Endothelial cell of umbilical vein (primary cell): Measurements from ENCODE around the gene FEN1. TPM values are rescaled to one million over a fixed set of nuclear protein-coding genes. Genes with fewer than 3 reads are reported as not detected.

Experiments
- BruUV-seq: library from RNA; stranded (reverse); fragments of 400-500 nt; replicated peaks from 2 replicates; lab custom pipeline; 2021; lab: Mats Ljungman, UMichigan
- CTCF ChIA-PET: fragments of 300-600, 350-600 bp; sonication (Branson Sonifier 250); formaldehyde crosslinking; loops from one replicate; lab custom pipeline; 2021; ENCODE audit warnings: antibody characterized with exemption, inconsistent platforms; lab: Charles Lee
- POLR2A ChIA-PET: fragments of 300-600, 350-600 bp; sonication (Branson Sonifier 250); formaldehyde crosslinking; loops from one replicate; lab custom pipeline; 2021; ENCODE audit warnings: antibody characterized with exemption, inconsistent platforms; lab: Charles Lee
- DNase-seq: peaks from one replicate; pipeline ENCODE4 v3.0.0-alpha.2; 2011; ENCODE audit warnings: low read depth, low spot score
- FAIRE-seq: peaks from 2 replicates; lab custom pipeline; 2011; peaks lifted over from hg19 to GRCh38; lab: Jason Lieb, UNC
- H2AFZ ChIP-seq: 2 replicates; pipeline ENCODE4 v1.6.0; 2012; ENCODE audit warnings: low read depth, low read length, control low read depth, inconsistent platforms
- H3K27ac ChIP-seq: 2 replicates; pipeline ENCODE4 v1.5.1; 2011; ENCODE audit warnings: low read depth, mild to moderate bottlenecking, control low read depth, low read length, moderate library complexity; ENCODE audit not compliant: insufficient read depth
- H3K27me3 ChIP-seq, 2 experiments: 2 replicates each; pipeline versions ENCODE4 v1.6.0 to v1.6.1; 2011; ENCODE audit warnings: low read length in 2 of 2, mixed read lengths in 1 of 2; ENCODE audit not compliant: control insufficient read depth in 2 of 2, insufficient read depth in 2 of 2
- H3K36me3 ChIP-seq, 2 experiments: 2 replicates in 1 of 2; 3 replicates in 1 of 2; pipeline ENCODE4 v1.5.1; 2011; ENCODE audit warnings: low read length in 2 of 2, mild to moderate bottlenecking in 1 of 2, moderate library complexity in 1 of 2; ENCODE audit not compliant: control insufficient read depth in 2 of 2, insufficient read depth in 2 of 2; ENCODE audit errors: extremely low read depth in 1 of 2
- H3K4me1 ChIP-seq: 3 replicates; pipeline ENCODE4 v1.5.1; 2011; ENCODE audit warnings: mild to moderate bottlenecking, low read length; ENCODE audit not compliant: control insufficient read depth, insufficient read depth; ENCODE audit errors: extremely low read depth
- H3K4me2 ChIP-seq: 2 replicates; pipeline ENCODE4 v1.6.1; 2011; ENCODE audit warnings: low read length, control low read depth, mixed read lengths; ENCODE audit not compliant: insufficient read depth
- H3K4me3 ChIP-seq, 3 experiments: fragments of 200-600 bp in 1 of 3; sonication (generic), shearing (Covaris generic) in 1 of 3; replicated peaks in 1 of 3; 2 replicates each; pipeline ENCODE4 v1.5.1; 2011 to 2016; ENCODE audit warnings: control low read depth in 3 of 3, low read length in 3 of 3, mild to moderate bottlenecking in 2 of 3, inconsistent platforms in 1 of 3, low read depth in 1 of 3, moderate library complexity in 1 of 3; ENCODE audit not compliant: insufficient read depth in 1 of 3
- H3K79me2 ChIP-seq: 2 replicates; pipeline ENCODE4 v1.6.0; 2012; ENCODE audit warnings: low read length, inconsistent platforms; ENCODE audit not compliant: control insufficient read depth, insufficient read depth
- H3K9ac ChIP-seq: replicated peaks from 2 replicates; pipeline ENCODE3; 2011; ENCODE audit warnings: low read length, control low read depth; ENCODE audit not compliant: insufficient read depth; ENCODE audit errors: extremely low read depth
- H3K9me1 ChIP-seq: replicated peaks from 3 replicates; pipeline ENCODE4 v1.6.0; 2011; ENCODE audit warnings: mild to moderate bottlenecking, low read length; ENCODE audit not compliant: control insufficient read depth, insufficient read depth; ENCODE audit errors: extremely low read depth
- H3K9me3 ChIP-seq: replicated peaks from 2 replicates; pipeline ENCODE4 v1.5.1; 2012; ENCODE audit warnings: low read length, inconsistent platforms; ENCODE audit not compliant: control insufficient read depth, insufficient read depth
- H4K20me1 ChIP-seq: replicated peaks from 2 replicates; pipeline ENCODE3; 2011; ENCODE audit warnings: mild to moderate bottlenecking, low read length; ENCODE audit not compliant: control insufficient read depth, insufficient read depth; ENCODE audit errors: extremely low read depth
- FOS ChIP-seq: IDR thresholded peaks from 2 replicates; pipeline ENCODE4 v1.6.1; 2011; ENCODE audit warnings: mild to moderate bottlenecking, low read length, moderate library complexity, borderline replicate concordance; ENCODE audit not compliant: insufficient read depth
- GATA2 ChIP-seq: IDR thresholded peaks from 2 replicates; pipeline ENCODE4 v1.7.0; 2011; ENCODE audit warnings: low read depth, mild to moderate bottlenecking, moderate library complexity, mixed read lengths, low read length; ENCODE audit not compliant: insufficient read length, insufficient read depth
- JUN ChIP-seq: IDR thresholded peaks from 2 replicates; pipeline ENCODE4 v1.6.1; 2011; ENCODE audit warnings: borderline replicate concordance, low read depth; ENCODE audit not compliant: insufficient read length, insufficient read depth
- MYC ChIP-seq: IDR thresholded peaks from one replicate; pipeline ENCODE4 v1.6.1; 2011; ENCODE audit warnings: mild to moderate bottlenecking, low read depth, low read length
- POLR2A ChIP-seq: IDR thresholded peaks from 2 replicates; pipeline ENCODE4 v1.6.1; 2012; ENCODE audit warnings: low read depth, mild to moderate bottlenecking, control low read depth, low read length
- dilution Hi-C: fragments of 300-500 bp; cut with MboI; formaldehyde crosslinking; loops from one replicate; pipeline ENCODE4 v1.15.0; 2019; ENCODE audit warnings: low sequenced_read_pairs; ENCODE audit not compliant: extremely low pct_ligation_motif_present
- intact Hi-C: fragments of 100-400 bp; cut with micrococcal nuclease; formaldehyde crosslinking; loops from one replicate; pipeline ENCODE4 v1.10.0; 2022
- polyA plus RNA-seq, 4 experiments: library from polyadenylated mRNA; depleted of rRNA in 3 of 4; stranded (reverse) in 3 of 4; unstranded in 1 of 4; fragments of >200 nt; gene quantifications; 2 replicates each; pipeline versions ENCODE4 v1.2.1 to v1.2.3, GENCODE V29; 2011 to 2012; ENCODE audit warnings: missing spikeins in 1 of 4
- total RNA-seq: library from RNA; stranded (reverse); gene quantifications from 2 replicates; pipeline ENCODE4 v1.2.3, GENCODE V29; 2021
- TF ChIP-seq, protein P1 (sequence below), 2 donors: IDR thresholded peaks; 1 replicate in 1 of 2; 2 replicates in 1 of 2; pipeline ENCODE4 v1.5.1; 2011; ENCODE audit warnings: low read length in 2 of 2, mild to moderate bottlenecking in 2 of 2, moderate library complexity in 2 of 2, control low read depth in 1 of 2, inconsistent platforms in 1 of 2, low read depth in 1 of 2; ENCODE audit not compliant: insufficient read depth in 1 of 2; ENCODE audit errors: extremely low read depth in 1 of 2
- TF ChIP-seq, protein P2 (sequence below): IDR thresholded peaks from 2 replicates; pipeline ENCODE4 v1.6.1; 2011; ENCODE audit not compliant: insufficient read depth, insufficient read length

Gene FEN1
- total and polyA plus RNA-seq, 2 donors (not counting 3 experiments of a cell fraction or from before 2014, with no cell fraction given), result 29.3 to 60.5 TPM

DNA sequence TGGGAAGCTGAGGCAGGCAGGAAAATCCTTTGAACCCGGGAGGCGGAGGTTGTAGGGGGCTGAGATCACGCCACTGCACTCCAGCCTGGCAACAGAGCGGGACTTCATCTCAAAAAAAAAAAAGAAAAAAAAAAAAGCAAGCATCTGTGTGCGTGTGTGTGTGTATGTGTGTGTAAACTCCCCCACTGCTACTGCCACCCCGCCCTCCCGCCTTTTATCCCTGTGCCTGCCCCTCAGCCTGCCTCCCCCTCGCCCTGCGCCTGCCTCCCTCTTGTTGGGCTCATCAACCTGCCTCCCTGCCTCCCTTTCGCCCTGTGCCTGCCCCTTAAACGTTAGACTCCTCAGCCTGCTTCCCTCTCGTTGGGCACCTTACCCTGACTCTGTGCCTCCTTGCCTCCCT, 18.3 kb upstream of the FEN1 start:
- Histone ChIP-seq H3K36me3 (no peaks in the 10 kb centered on the region), H4K20me1 (no peaks in the 10 kb centered on the region), H3K4me1 (peaks cover 6% of the 10 kb centered on the region), H3K9ac (no peak overlapping the region), H3K4me3 (no peak overlapping the region), H3K9me1 (no peaks in the 10 kb centered on the region), H3K4me2 (no peak overlapping the region), H3K27ac (no peak overlapping the region), H3K27me3 (no peaks in the 10 kb centered on the region), H3K9me3 (no peaks in the 10 kb centered on the region), H2AFZ (no peak overlapping the region), H3K79me2 (no peaks in the 10 kb centered on the region)
- dilution Hi-C loops (no loop called here), intact Hi-C loops (no loop called here)
- POLR2A ChIA-PET, result no interaction called here
- DNase-seq (no peak), FAIRE-seq (no peak)
- CTCF ChIA-PET, result interaction anchor here (4.1 kb wide), 1 partner anchor 26 kb away, joined by 91 read pairs; no protein-coding TSS in a partner anchor
- BruUV-seq, result no TSS peak
- TF ChIP-seq POLR2A (no peak), MYC (no peak), FOS (no peak)

DNA sequence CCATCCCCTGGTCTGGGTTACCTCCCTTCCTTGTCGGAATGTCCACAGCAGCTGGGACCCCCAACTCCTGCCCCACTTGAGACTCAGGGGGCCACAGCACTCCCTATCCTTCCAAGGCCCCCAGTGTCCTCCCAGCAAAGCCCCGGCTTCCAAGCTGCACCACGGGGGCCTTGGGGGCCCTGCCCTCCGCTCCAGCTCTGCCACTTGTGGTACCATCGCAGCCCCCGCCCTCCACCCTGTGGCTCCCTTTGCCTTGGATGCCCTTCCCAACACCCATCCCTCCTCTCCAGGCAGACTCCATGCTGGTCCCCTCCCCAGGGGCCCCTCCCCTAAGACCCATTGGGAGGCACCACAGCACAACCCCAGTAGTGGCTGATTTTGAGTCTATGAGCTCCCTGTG, 17.6 kb upstream of the FEN1 start:
- TF ChIP-seq, protein P1, sequence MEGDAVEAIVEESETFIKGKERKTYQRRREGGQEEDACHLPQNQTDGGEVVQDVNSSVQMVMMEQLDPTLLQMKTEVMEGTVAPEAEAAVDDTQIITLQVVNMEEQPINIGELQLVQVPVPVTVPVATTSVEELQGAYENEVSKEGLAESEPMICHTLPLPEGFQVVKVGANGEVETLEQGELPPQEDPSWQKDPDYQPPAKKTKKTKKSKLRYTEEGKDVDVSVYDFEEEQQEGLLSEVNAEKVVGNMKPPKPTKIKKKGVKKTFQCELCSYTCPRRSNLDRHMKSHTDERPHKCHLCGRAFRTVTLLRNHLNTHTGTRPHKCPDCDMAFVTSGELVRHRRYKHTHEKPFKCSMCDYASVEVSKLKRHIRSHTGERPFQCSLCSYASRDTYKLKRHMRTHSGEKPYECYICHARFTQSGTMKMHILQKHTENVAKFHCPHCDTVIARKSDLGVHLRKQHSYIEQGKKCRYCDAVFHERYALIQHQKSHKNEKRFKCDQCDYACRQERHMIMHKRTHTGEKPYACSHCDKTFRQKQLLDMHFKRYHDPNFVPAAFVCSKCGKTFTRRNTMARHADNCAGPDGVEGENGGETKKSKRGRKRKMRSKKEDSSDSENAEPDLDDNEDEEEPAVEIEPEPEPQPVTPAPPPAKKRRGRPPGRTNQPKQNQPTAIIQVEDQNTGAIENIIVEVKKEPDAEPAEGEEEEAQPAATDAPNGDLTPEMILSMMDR (IDR thresholded peaks at IDR 0.05; ENCODE audit: extremely low read depth in 1 of 2, insufficient read depth in 1 of 2, low read depth in 1 of 2, low read length in 2 of 2), result no peak
- TF ChIP-seq MYC, result no peak
- TF ChIP-seq JUN, result no peak
- TF ChIP-seq GATA2, result no peak
- no peak for TF ChIP-seq POLR2A
- TF ChIP-seq, protein P2, sequence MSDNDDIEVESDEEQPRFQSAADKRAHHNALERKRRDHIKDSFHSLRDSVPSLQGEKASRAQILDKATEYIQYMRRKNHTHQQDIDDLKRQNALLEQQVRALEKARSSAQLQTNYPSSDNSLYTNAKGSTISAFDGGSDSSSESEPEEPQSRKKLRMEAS, result no peak
- H3K9me3 ChIP-seq, result no peaks in the 10 kb centered on the region
- no peak overlapping the region for H3K9ac ChIP-seq
- CTCF ChIA-PET, result interaction anchor here (0.8 to 4.1 kb wide), 4 partner anchors 8 to 26 kb away, joined by 3 to 91 read pairs (median 5); no protein-coding TSS in a partner anchor
- no peak overlapping the region for H3K4me3 ChIP-seq
- intact Hi-C loops, result no loop called here
- FAIRE-seq (no peak), DNase-seq (no peak)
- no peaks in the 10 kb centered on the region for H4K20me1 ChIP-seq
- H3K27ac ChIP-seq, result no peak overlapping the region
- no TSS peak for BruUV-seq
- H3K4me2 ChIP-seq, result no peak overlapping the region
- H3K36me3 ChIP-seq, result no peaks in the 10 kb centered on the region
- POLR2A ChIA-PET, result no interaction called here
- no peak overlapping the region for H2AFZ ChIP-seq
- peaks cover 6% of the 10 kb centered on the region for H3K4me1 ChIP-seq
- dilution Hi-C loops, result no loop called here
- H3K27me3 ChIP-seq, result no peaks in the 10 kb centered on the region
- no peaks in the 10 kb centered on the region for H3K79me2 ChIP-seq
- H3K9me1 ChIP-seq, result no peaks in the 10 kb centered on the region
